ENCODE data around the gene HIPK4.
A peak's percentile ranks its signal among the peaks of the same experiment; 100 is the strongest.
"Not testable (repeated sequence)": the region's sequence is repeated elsewhere in the genome, so short reads cannot be mapped to it uniquely, and the experiment has no call there.

The HIPK4 gene

GRCh38 chr19:40376286-40376862, 13.6 kb downstream of the HIPK4 start:
- H3K36me3 Mint-ChIP-seq = peaks cover 13% of the 10 kb centered on the region
- H3K27ac Mint-ChIP-seq = no peak overlapping the region
- no peaks in the 10 kb centered on the region for H3K27me3 Mint-ChIP-seq
- no peaks in the 10 kb centered on the region for H3K4me1 Mint-ChIP-seq
- no peak for ATAC-seq (ENCODE audit: low read depth)
- no peak for DNase-seq (ENCODE audit: low spot score in 2 of 2)
- H3K9me3 Mint-ChIP-seq = no peaks in the 10 kb centered on the region
- H3K4me3 Mint-ChIP-seq = no peak overlapping the region

DNA sequence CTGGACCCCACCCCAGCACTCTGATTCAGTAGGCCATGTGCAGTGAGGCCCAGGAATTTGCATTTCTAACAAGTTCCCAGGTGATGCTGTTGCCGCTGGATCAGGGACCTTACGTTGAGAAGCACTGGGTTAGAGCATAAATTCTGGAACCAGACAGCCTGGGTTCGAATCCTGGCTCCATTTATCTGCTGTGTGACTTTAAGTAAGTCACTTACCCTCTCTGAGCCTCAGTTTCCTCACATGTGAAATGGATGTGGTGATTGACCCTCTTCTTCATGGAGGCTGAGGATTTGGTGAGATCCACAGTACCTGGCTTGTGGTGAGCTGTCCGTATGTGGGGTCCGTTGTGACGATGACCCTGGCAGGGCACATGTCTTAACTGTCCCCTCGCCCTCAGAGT, 15.9 kb downstream of the HIPK4 start:
- DNase-seq (ENCODE audit: low spot score in 2 of 2) (no peak), ATAC-seq (ENCODE audit: low read depth) (no peak)
- H3K27ac Mint-ChIP-seq = no peak overlapping the region
- H3K27me3 Mint-ChIP-seq = no peaks in the 10 kb centered on the region
- H3K36me3 Mint-ChIP-seq = peaks cover 15% of the 10 kb centered on the region
- H3K4me1 Mint-ChIP-seq = peaks cover 5% of the 10 kb centered on the region
- H3K9me3 Mint-ChIP-seq = no peaks in the 10 kb centered on the region
- no peak overlapping the region for H3K4me3 Mint-ChIP-seq

GRCh38 chr19:40371802-40372122, 18.2 kb downstream of the HIPK4 start:
- Mint-ChIP-seq H3K27me3 (no peaks in the 10 kb centered on the region), H3K9me3 (no peaks in the 10 kb centered on the region), H3K36me3 (peaks cover 15% of the 10 kb centered on the region), H3K27ac (no peak overlapping the region), H3K4me3 (no peak overlapping the region), H3K4me1 (peaks cover 5% of the 10 kb centered on the region)
- ATAC-seq (ENCODE audit: low read depth) (no peak), DNase-seq (ENCODE audit: low spot score in 2 of 2) (no peak)

DNA sequence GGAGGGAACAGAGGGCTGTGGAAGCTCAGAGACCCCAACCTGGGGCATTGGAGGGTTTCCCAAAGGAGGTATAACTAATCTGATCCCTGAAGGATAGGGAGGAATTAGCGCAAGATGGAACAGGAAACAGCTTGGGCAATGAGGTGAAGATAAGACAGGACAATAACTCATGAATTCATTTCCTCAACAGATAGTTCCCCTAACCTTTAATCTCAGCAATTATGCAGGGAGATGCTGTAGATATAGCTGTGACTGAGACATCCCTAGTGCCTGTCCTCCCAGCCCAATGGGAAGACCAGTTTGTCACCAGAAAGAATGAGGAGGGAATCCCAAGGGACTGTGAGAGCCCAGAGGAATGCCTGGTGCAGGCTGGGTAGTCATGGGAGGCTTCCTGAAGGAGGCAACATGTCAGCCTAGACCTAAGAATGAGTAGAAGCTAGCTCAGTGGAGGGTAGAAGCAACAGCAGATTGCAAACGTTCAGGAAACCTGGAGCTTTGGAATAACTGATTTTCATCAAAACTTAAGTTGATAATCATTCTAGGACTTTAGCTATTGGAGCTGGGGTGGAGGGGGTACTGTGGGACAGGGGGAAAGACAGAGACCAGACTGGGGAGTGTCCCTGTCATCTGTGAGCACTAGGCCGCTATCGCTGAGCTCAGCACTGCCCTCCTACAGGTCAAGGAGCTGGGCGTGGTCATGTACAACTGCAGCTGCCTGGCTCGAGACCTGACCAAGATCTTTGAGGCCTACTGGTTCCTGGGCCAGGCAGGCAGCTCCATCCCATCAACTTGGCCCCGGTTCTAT, 18.8 kb downstream of the HIPK4 start:
- Mint-ChIP-seq H3K27ac (no peak overlapping the region), H3K36me3 (peaks cover 13% of the 10 kb centered on the region), H3K4me1 (peaks cover 5% of the 10 kb centered on the region), H3K4me3 (no peak overlapping the region), H3K27me3 (no peaks in the 10 kb centered on the region), H3K9me3 (no peaks in the 10 kb centered on the region)
- DNase-seq (ENCODE audit: low spot score in 2 of 2) (no peak), ATAC-seq (ENCODE audit: low read depth) (no peak)

- not testable (repeated sequence) for H3K27ac Mint-ChIP-seq; H3K4me3 Mint-ChIP-seq; H3K4me1 Mint-ChIP-seq; ATAC-seq (ENCODE audit: low read depth); DNase-seq (ENCODE audit: low spot score in 2 of 2); H3K27me3 Mint-ChIP-seq; H3K9me3 Mint-ChIP-seq
- H3K36me3 Mint-ChIP-seq = peaks cover 11% of the 10 kb centered on the region
Observed at GRCh38 chr19:40370253-40370652, 19.7 kb downstream of the HIPK4 start.

GRCh38 chr19:40369797-40370196, 20.2 kb downstream of the HIPK4 start:
- Mint-ChIP-seq H3K36me3 (peaks cover 8% of the 10 kb centered on the region), H3K4me1 (peaks cover 8% of the 10 kb centered on the region), H3K9me3 (no peaks in the 10 kb centered on the region), H3K27ac (no peak overlapping the region), H3K4me3 (no peak overlapping the region), H3K27me3 (no peaks in the 10 kb centered on the region)
- DNase-seq (ENCODE audit: low spot score in 2 of 2) (no peak), ATAC-seq (ENCODE audit: low read depth) (no peak)

GRCh38 chr19:40367577-40368434, 22.2 kb downstream of the HIPK4 start:
- Mint-ChIP-seq H3K4me1 (peaks cover 14% of the 10 kb centered on the region), H3K27me3 (no peaks in the 10 kb centered on the region), H3K9me3 (no peaks in the 10 kb centered on the region), H3K27ac (no peak overlapping the region), H3K4me3 (no peak overlapping the region), H3K36me3 (peaks cover 8% of the 10 kb centered on the region)
- DNase-seq (ENCODE audit: low spot score in 2 of 2) (no peak), ATAC-seq (ENCODE audit: low read depth) (no peak)

- Mint-ChIP-seq H3K36me3 (peaks cover 12% of the 10 kb centered on the region), H3K27me3 (no peaks in the 10 kb centered on the region), H3K4me1 (peaks cover 14% of the 10 kb centered on the region), H3K27ac (no peak overlapping the region), H3K4me3 (no peak overlapping the region), H3K9me3 (no peaks in the 10 kb centered on the region)
- DNase-seq (ENCODE audit: low spot score in 2 of 2) (no peak), ATAC-seq (ENCODE audit: low read depth) (no peak)
Observed at GRCh38 chr19:40366697-40367561, 23.1 kb downstream of the HIPK4 start.

- Mint-ChIP-seq H3K9me3 (no peaks in the 10 kb centered on the region), H3K4me3 (no peak overlapping the region), H3K27ac (no peak overlapping the region), H3K36me3 (peaks cover 14% of the 10 kb centered on the region), H3K27me3 (no peaks in the 10 kb centered on the region), H3K4me1 (peaks cover 13% of the 10 kb centered on the region)
- DNase-seq (ENCODE audit: low spot score in 2 of 2) (no peak), ATAC-seq (ENCODE audit: low read depth) (peak; percentile 44)
Observed at GRCh38 chr19:40365613-40366401, 24.2 kb downstream of the HIPK4 start.

- H3K4me1 Mint-ChIP-seq = peaks cover 12% of the 10 kb centered on the region
- H3K27me3 Mint-ChIP-seq = no peaks in the 10 kb centered on the region
- H3K36me3 Mint-ChIP-seq = peaks cover 13% of the 10 kb centered on the region
- H3K4me3 Mint-ChIP-seq = no peak overlapping the region
- no peaks in the 10 kb centered on the region for H3K9me3 Mint-ChIP-seq
- DNase-seq (ENCODE audit: low spot score in 2 of 2) (no peak), ATAC-seq (ENCODE audit: low read depth) (no peak)
- no peak overlapping the region for H3K27ac Mint-ChIP-seq
Observed at GRCh38 chr19:40365010-40365409, 25.0 kb downstream of the HIPK4 start.

DNA sequence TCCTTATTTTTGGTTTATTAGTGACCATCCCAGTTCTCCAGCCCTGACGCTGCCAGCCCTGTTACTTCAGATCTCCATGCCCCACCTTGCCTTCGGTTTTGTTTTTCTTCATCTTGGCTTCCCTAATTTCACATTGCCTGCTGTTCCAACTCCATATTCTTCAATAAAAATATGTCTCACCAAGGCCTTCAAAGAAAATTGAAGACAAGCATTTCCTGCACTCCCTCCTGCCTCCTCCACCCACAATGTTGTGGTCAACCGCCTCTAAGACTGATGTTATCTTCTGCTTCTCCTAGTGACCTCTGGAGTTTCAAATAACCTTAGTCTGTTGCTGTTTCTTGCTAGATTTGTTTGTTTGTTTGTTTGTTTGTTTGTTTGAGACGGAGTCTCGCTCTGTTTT, 26.9 kb downstream of the HIPK4 start:
- H3K27ac Mint-ChIP-seq = no peak overlapping the region
- ATAC-seq (ENCODE audit: low read depth) = no peak
- H3K4me3 Mint-ChIP-seq = no peak overlapping the region

DNA sequence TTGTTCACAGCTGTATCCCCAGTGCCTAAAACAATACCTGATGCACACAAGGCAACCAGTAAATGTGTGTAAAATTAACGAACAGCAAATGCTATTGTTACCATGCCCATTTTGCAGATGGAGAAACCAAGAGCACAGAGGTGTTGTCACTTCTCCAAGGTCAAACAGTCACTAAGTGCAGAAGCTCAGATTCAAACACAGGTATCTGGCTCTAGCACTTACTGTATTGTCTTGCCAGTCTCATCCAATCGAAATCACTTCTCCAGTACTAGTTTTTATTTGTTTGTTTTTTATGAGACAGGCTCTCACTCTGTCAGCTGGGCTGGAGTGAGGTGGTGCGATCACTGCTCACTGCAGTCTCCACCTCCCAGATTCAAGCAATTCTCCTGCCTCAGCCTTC, 27.8 kb downstream of the HIPK4 start:
- ATAC-seq (ENCODE audit: low read depth) (no peak), DNase-seq (ENCODE audit: low spot score in 2 of 2) (no peak)
- Mint-ChIP-seq H3K4me3 (no peak overlapping the region), H3K27me3 (no peaks in the 10 kb centered on the region), H3K4me1 (peaks cover 18% of the 10 kb centered on the region), H3K27ac (no peak overlapping the region), H3K36me3 (peaks cover 16% of the 10 kb centered on the region), H3K9me3 (no peaks in the 10 kb centered on the region)

More for the DNA sequence above, 26.9 kb downstream of the HIPK4 start:
- Mint-ChIP-seq H3K4me1 (peaks cover 14% of the 10 kb centered on the region), H3K27me3 (no peaks in the 10 kb centered on the region), H3K36me3 (peaks cover 15% of the 10 kb centered on the region), H3K9me3 (no peaks in the 10 kb centered on the region)
- no peak for DNase-seq (ENCODE audit: low spot score in 2 of 2)

- H3K4me1 Mint-ChIP-seq = peaks cover 26% of the 10 kb centered on the region
- no peaks in the 10 kb centered on the region for H3K27me3 Mint-ChIP-seq
- H3K27ac Mint-ChIP-seq = no peak overlapping the region
- peaks cover 18% of the 10 kb centered on the region for H3K36me3 Mint-ChIP-seq
- DNase-seq (ENCODE audit: low spot score in 2 of 2) = no peak
- ATAC-seq (ENCODE audit: low read depth) = no peak
- H3K4me3 Mint-ChIP-seq = no peak overlapping the region
- no peaks in the 10 kb centered on the region for H3K9me3 Mint-ChIP-seq
Observed at GRCh38 chr19:40360708-40361241, 29.2 kb downstream of the HIPK4 start.
